GM06990 (cell line): ENCODE results near the gene LRMDA.

ENCODE experiments used
- DNase-seq: peaks from one replicate; pipeline ENCODE4 v3.0.0-alpha.2; 2011; ENCODE audit not compliant: insufficient read length; ENCODE audit errors: extremely low read depth
- H3K27me3 ChIP-seq: replicated peaks from 2 replicates; pipeline ENCODE4 v1.6.0; 2011; ENCODE audit warnings: low read length; ENCODE audit not compliant: control insufficient read depth, insufficient read depth
- H3K36me3 ChIP-seq: 2 replicates; pipeline ENCODE4 v1.5.1; 2011; ENCODE audit warnings: low read length; ENCODE audit not compliant: control insufficient read depth, insufficient read depth
- H3K4me3 ChIP-seq: replicated peaks from 2 replicates; pipeline ENCODE4 v1.5.1; 2011; ENCODE audit warnings: low read depth, mild to moderate bottlenecking, control low read depth, low read length
- TF ChIP-seq, protein P1 (sequence below): IDR thresholded peaks from 2 replicates; pipeline ENCODE4 v1.5.1; 2011; ENCODE audit warnings: low read length, control low read depth, mild to moderate bottlenecking, inconsistent platforms; ENCODE audit not compliant: insufficient read depth, poor library complexity, severe bottlenecking

LRMDA gene

DNA sequence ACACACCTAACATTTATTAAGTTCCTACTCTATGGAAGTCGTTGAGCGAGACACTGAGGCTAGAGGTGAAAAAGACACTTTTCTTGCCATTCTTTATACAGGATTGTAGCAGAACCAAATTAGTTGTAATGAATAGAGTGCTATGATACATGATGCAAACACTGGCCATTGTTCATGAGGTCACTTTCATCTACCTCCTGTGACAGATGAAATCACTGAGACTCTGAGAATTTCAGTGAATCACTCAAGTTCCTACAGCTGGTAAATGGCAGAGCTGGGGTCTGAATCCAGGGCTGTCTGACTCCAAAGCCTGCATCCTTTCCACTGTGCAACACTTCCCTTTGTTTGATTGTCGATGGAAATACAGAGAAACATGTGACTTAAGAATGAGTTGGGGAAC is 657.6 kb downstream of the LRMDA start:
- DNase-seq: no peak
- Histone ChIP-seq H3K36me3 (no peaks in the 10 kb centered on the region), H3K4me3 (no peak overlapping the region), H3K27me3 (no peaks in the 10 kb centered on the region; the same call in none of the 2 replicates)
- TF ChIP-seq, protein P1, sequence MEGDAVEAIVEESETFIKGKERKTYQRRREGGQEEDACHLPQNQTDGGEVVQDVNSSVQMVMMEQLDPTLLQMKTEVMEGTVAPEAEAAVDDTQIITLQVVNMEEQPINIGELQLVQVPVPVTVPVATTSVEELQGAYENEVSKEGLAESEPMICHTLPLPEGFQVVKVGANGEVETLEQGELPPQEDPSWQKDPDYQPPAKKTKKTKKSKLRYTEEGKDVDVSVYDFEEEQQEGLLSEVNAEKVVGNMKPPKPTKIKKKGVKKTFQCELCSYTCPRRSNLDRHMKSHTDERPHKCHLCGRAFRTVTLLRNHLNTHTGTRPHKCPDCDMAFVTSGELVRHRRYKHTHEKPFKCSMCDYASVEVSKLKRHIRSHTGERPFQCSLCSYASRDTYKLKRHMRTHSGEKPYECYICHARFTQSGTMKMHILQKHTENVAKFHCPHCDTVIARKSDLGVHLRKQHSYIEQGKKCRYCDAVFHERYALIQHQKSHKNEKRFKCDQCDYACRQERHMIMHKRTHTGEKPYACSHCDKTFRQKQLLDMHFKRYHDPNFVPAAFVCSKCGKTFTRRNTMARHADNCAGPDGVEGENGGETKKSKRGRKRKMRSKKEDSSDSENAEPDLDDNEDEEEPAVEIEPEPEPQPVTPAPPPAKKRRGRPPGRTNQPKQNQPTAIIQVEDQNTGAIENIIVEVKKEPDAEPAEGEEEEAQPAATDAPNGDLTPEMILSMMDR: no peak

DNA sequence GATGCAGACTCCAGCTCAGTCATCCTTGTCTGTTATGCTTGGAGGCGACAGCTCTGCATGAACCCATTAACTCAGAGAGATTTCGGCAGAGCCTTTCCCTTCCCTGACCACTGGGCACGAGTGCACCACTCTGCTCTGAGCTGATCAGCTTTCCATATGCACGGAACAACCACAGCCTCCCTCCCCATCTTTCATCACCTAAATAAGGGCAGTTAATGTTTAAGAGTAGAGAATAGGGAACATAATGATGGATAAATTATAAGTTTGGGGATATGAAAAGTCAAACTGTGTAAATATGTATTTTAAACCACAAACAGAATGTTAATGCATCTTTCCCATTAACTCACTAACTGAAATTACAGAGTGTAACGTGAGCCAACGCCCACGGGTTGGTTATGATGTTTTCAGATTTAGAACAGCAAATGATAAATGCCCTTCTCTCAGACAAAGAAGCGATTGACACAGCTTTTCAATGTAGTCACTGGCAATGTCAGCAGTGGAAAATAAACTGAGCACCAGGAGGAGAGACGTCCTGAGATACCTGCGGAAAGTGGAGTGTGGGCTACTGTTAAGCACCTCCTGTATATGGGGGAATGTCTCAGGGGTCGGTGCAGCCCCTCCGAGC is 658.2 kb downstream of the LRMDA start:
- Histone ChIP-seq H3K4me3 (no peak overlapping the region), H3K36me3 (no peaks in the 10 kb centered on the region), H3K27me3 (no peaks in the 10 kb centered on the region; the same call in none of the 2 replicates)
- TF ChIP-seq, protein P1: no peak
- DNase-seq: no peak

- TF ChIP-seq, protein P1: no peak
- H3K36me3 ChIP-seq: no peaks in the 10 kb centered on the region
- DNase-seq: no peak
- H3K27me3 ChIP-seq: no peaks in the 10 kb centered on the region; the same call in none of the 2 replicates
- no peak overlapping the region for H3K4me3 ChIP-seq
Observed at GRCh38 chr10:76091926-76092325, 660.5 kb downstream of the LRMDA start.

DNA sequence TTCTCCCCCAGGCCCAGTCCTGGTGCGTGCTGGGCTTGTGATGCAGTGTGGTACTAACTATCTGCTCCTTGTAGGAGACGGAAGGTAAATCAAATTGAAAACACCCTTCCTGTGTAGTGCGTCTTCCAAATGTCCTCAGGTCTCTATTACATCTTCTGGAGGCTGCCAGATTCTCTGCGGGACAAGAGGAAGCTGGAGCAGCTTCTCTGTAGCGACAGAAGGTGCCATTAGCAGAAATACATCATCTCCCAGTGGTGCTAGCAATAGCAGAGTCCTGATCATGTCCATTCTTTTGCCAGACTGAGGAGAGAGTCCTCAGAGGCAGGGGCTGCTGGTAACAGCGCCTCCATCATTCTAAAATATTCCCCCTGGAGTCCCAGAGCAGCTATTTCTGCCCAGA is 675.2 kb downstream of the LRMDA start:
- Histone ChIP-seq H3K27me3 (no peaks in the 10 kb centered on the region), H3K36me3 (no peaks in the 10 kb centered on the region), H3K4me3 (no peak overlapping the region)
- TF ChIP-seq, protein P1: no peak
- no peak for DNase-seq

DNA sequence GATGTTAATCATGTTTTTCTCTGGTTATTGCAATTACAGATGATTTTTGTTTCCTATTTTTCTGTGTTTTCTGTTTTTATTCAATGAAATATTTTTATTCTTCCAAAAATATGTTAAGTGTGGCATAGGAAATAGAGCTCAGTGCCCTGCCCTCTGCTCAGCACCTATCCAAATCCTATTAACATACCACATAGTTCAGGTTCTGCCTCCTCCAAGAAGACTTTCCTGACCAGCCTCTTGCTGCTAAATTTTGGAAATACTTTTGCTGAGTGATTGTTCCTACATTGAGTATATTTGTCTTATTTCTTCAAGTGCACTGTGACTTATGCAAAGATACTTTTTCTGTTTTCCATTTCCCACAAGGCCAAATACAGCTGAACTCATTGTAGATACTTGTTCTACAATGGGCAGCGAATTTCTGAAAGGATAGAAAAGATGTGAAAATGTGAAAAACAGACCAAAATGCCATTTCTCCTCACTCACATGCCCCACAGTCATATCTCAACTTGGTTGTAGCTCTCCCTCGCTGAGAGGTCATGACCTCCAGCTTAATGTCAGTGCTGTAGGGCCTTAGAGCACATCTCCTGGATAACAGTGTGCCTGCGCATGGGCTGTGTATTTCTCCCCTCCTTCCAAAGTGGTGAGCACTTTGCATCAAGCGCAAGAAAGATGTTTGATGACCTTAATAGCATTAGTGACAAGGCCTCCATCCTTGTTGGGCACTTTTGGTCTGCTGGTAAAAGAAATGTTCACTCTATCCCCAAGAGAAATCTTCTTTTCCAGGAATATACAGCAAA is 677.3 kb downstream of the LRMDA start:
- no peak for DNase-seq
- TF ChIP-seq, protein P1: no peak
- Histone ChIP-seq H3K4me3 (no peak overlapping the region), H3K27me3 (no peaks in the 10 kb centered on the region), H3K36me3 (no peaks in the 10 kb centered on the region)
